HCT116 (cell line): Measurements from ENCODE around the gene PTPRR. TPM values are rescaled to one million over a fixed set of nuclear protein-coding genes. Genes with fewer than 3 reads are reported as not detected.

ENCODE experiments used
- ATAC-seq: fragments of 200-7000 bp; cut with Tn5 transposase; 2 replicates; pipeline ENCODE4 v1.9.1; 2020; ENCODE audit warnings: mild to moderate bottlenecking, moderate library complexity
- BruUV-seq: library from RNA; stranded (reverse); fragments of 400-500 nt; replicated peaks from 2 replicates; lab custom pipeline; 2021; lab: Mats Ljungman, UMichigan
- CTCF ChIA-PET: fragments of 300-600 bp; sonication (Branson Sonifier 250); formaldehyde crosslinking; loops from one replicate; lab custom pipeline; 2021; ENCODE audit warnings: antibody characterized with exemption; lab: Charles Lee
- POLR2A ChIA-PET: fragments of 300-600, 350-600 bp; sonication (Branson Sonifier 250); formaldehyde crosslinking; loops from one replicate; lab custom pipeline; 2021; ENCODE audit warnings: antibody characterized with exemption; lab: Charles Lee
- RAD21 ChIA-PET, 2 experiments: fragments of 300-600 bp; sonication (Branson Sonifier 250); formaldehyde crosslinking; loops; one replicate each; lab custom pipeline; 2023; ENCODE audit warnings: low total read pairs in 2 of 2; ENCODE audit not compliant: uncharacterized antibody in 2 of 2, unreplicated experiment in 2 of 2, low non-redundant PET in 1 of 2; lab: Charles Lee
- DNase-seq: peaks from one replicate; pipeline ENCODE4 v3.0.0-alpha.2; 2010; ENCODE audit warnings: low read depth, low spot score
- H2AFZ ChIP-seq: fragments of 200-600 bp; shearing (Covaris generic), sonication (generic); 2 replicates; pipeline ENCODE4 v1.6.1; 2017; ENCODE audit warnings: low read depth, mixed run types, mixed read lengths, antibody characterized with exemption, low read length; ENCODE audit not compliant: poor library complexity, severe bottlenecking
- H3K27ac ChIP-seq: 2 replicates; pipeline ENCODE4 v1.5.1; 2012; ENCODE audit warnings: low read depth, low read length
- H3K27me3 ChIP-seq: fragments of 200-600 bp; sonication (generic); 2 replicates; pipeline ENCODE4 v1.6.1; 2016; ENCODE audit warnings: mixed run types, low read length, mixed read lengths; ENCODE audit not compliant: insufficient read depth
- H3K36me3 ChIP-seq, 2 experiments: fragments of 200-500 bp in 1 of 2; fragments of 200-600 bp in 1 of 2; sonication (Bioruptor generic) in 1 of 2; sonication (generic) in 1 of 2; 2 replicates each; pipeline versions ENCODE4 v1.5.1 to v1.6.1; 2014 to 2016; ENCODE audit warnings: low read length in 2 of 2, inconsistent platforms in 1 of 2, mixed read lengths in 1 of 2, mixed run types in 1 of 2; ENCODE audit not compliant: insufficient read depth in 2 of 2, control insufficient read depth in 1 of 2
- H3K4me1 ChIP-seq, 2 experiments: fragments of 200-600 bp in 1 of 2; sonication (generic) in 1 of 2; 2 replicates each; pipeline versions ENCODE4 v1.5.1 to v1.6.1; 2012 to 2017; ENCODE audit warnings: low read length in 2 of 2, inconsistent platforms in 1 of 2, mild to moderate bottlenecking in 1 of 2, mixed read lengths in 1 of 2, mixed run types in 1 of 2, moderate library complexity in 1 of 2; ENCODE audit not compliant: insufficient read depth in 2 of 2, control insufficient read depth in 1 of 2
- H3K4me2 ChIP-seq: fragments of 200-600 bp; sonication (generic); 2 replicates; pipeline ENCODE4 v1.6.1; 2017; ENCODE audit warnings: mixed run types, low read length, mixed read lengths
- H3K4me3 ChIP-seq, 2 experiments: fragments of 200-600 bp in 1 of 2; sonication (generic) in 1 of 2; replicated peaks in 1 of 2; 2 replicates each; pipeline ENCODE4 v1.5.1; 2011 to 2016; ENCODE audit warnings: low read length in 2 of 2, control low read depth in 1 of 2, low read depth in 1 of 2, mild to moderate bottlenecking in 1 of 2, mixed read lengths in 1 of 2, mixed run types in 1 of 2
- H3K79me2 ChIP-seq: fragments of 200-600 bp; sonication (generic); 2 replicates; pipeline ENCODE4 v1.6.1; 2017; ENCODE audit warnings: mild to moderate bottlenecking, mixed run types, low read length, moderate library complexity, mixed read lengths; ENCODE audit not compliant: insufficient read depth
- H3K9ac ChIP-seq: fragments of 200-600 bp; sonication (generic); 2 replicates; pipeline ENCODE4 v1.6.1; 2016; ENCODE audit warnings: low read length, mixed read lengths
- H3K9me2 ChIP-seq: fragments of 200-600 bp; sonication (generic), shearing (Covaris generic); 2 replicates; pipeline ENCODE4 v1.6.1; 2017; ENCODE audit warnings: mixed run types, mild to moderate bottlenecking, moderate library complexity; ENCODE audit not compliant: insufficient read depth
- H3K9me3 ChIP-seq, 2 experiments: fragments of 200-500 bp in 1 of 2; fragments of 200-600 bp in 1 of 2; sonication (Bioruptor generic) in 1 of 2; sonication (generic) in 1 of 2; 2 replicates each; pipeline ENCODE4 v1.6.1; 2014 to 2017; ENCODE audit warnings: low read length in 2 of 2, mixed read lengths in 2 of 2, inconsistent platforms in 1 of 2, low read depth in 1 of 2, mild to moderate bottlenecking in 1 of 2, mixed run types in 1 of 2, moderate library complexity in 1 of 2; ENCODE audit not compliant: control insufficient read depth in 1 of 2, insufficient read depth in 1 of 2
- H4K20me1 ChIP-seq: fragments of 200-600 bp; sonication (generic), shearing (Covaris generic); 2 replicates; pipeline ENCODE4 v1.6.1; 2017; ENCODE audit warnings: mixed run types, mild to moderate bottlenecking, moderate library complexity; ENCODE audit not compliant: insufficient read depth
- CBX3 ChIP-seq: IDR thresholded peaks from 2 replicates; pipeline ENCODE4 v1.6.1; 2012; ENCODE audit warnings: low read depth
- CEBPB ChIP-seq: IDR thresholded peaks from 2 replicates; pipeline ENCODE4 v1.6.1; 2012; ENCODE audit warnings: low read depth
- EGR1 ChIP-seq: IDR thresholded peaks from 2 replicates; pipeline ENCODE4 v1.6.1; 2012; ENCODE audit warnings: low read depth
- EZH2 ChIP-seq: fragments of 200-600 bp; sonication (generic); IDR thresholded peaks from 2 replicates; pipeline ENCODE4 v1.6.1; 2017; ENCODE audit warnings: antibody characterized with exemption, mixed run types
- FOSL1 ChIP-seq: IDR thresholded peaks from 2 replicates; pipeline ENCODE4 v1.6.1; 2012; ENCODE audit warnings: low read depth
- MAX ChIP-seq: IDR thresholded peaks from 2 replicates; pipeline ENCODE4 v1.6.1; 2012
- POLR2AphosphoS5 ChIP-seq: IDR thresholded peaks from 2 replicates; pipeline ENCODE4 v1.6.1; 2011; ENCODE audit warnings: mild to moderate bottlenecking, low read depth, low read length, moderate library complexity
- RAD21 ChIP-seq: IDR thresholded peaks from 2 replicates; pipeline ENCODE4 v1.6.1; 2012; ENCODE audit warnings: low read depth, mild to moderate bottlenecking
- REST ChIP-seq: IDR thresholded peaks from 2 replicates; pipeline ENCODE4 v1.6.1; 2012; ENCODE audit warnings: low read depth
- SIN3A ChIP-seq: IDR thresholded peaks from 2 replicates; pipeline ENCODE4 v1.6.1; 2012; ENCODE audit warnings: low read depth
- SRF ChIP-seq: IDR thresholded peaks from 2 replicates; pipeline ENCODE4 v1.6.1; 2012; ENCODE audit warnings: low read depth
- YY1 ChIP-seq: IDR thresholded peaks from 2 replicates; pipeline ENCODE4 v1.6.1; 2011; ENCODE audit warnings: low read length, low read depth, moderate library complexity, mild to moderate bottlenecking; ENCODE audit not compliant: insufficient replicate concordance; ENCODE audit errors: extremely low read depth
- ZFX ChIP-seq: fragments of 450-650 bp; IDR thresholded peaks from 2 replicates; pipeline ENCODE4 v1.6.1; 2017
- intact Hi-C: fragments of 100-400 bp; cut with micrococcal nuclease; formaldehyde crosslinking; loops from 2 replicates; pipeline ENCODE4 v1.10.0; 2022
- total RNA-seq: library from RNA; stranded (reverse); gene quantifications from one replicate; pipeline ENCODE4 v1.2.1, GENCODE V29; 2021; ENCODE audit not compliant: unreplicated experiment

Gene PTPRR
- total RNA-seq, 1 experiment from 2014 or later: 0.27 TPM

DNA sequence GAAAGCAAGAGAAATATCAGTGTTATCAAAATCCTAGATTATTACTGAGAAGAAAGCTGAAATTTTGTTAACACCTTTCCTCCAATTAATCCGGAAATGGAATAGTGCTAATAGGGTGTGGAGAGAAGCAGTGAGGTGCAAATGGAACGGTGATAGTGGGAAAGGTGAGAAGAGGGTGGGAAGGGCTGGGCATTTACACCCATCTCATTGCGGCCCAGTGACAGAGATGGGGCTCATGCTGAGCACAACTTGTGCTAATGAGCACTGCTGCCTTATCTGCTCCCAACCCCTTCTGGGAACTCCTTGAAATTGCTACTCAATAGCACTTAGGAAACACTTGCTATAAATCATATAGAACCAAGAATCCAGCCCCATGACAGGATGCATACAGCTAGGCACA, 94.4 kb downstream of the PTPRR start:
- no TSS peak for BruUV-seq
- Histone ChIP-seq H3K36me3 (no peaks in the 10 kb centered on the region), H3K27ac (no peak overlapping the region), H3K9me3 (no peaks in the 10 kb centered on the region), H3K79me2 (no peaks in the 10 kb centered on the region), H3K4me2 (no peak overlapping the region), H4K20me1 (no peaks in the 10 kb centered on the region), H3K9ac (no peak overlapping the region)
- POLR2A ChIA-PET: no interaction called here
- CTCF ChIA-PET: no interaction called here
- ATAC-seq: no peak
- RAD21 ChIA-PET: no interaction called here
- TF ChIP-seq MAX (no peak), CBX3 (no peak), FOSL1 (no peak), SRF (no peak)
- TF ChIP-seq, all 23 proteins: peak for 0
- no peak for DNase-seq
- Histone ChIP-seq H3K9me2 (no peaks in the 10 kb centered on the region), H3K4me3 (no peak overlapping the region), H3K27me3 (no peaks in the 10 kb centered on the region), H3K4me1 (peaks cover under 1 to 4% of the 10 kb centered on the region in 2 experiments; a peak in 3 of 4 replicates), H2AFZ (no peak overlapping the region)
- intact Hi-C loops: no loop called here

GRCh38 chr12:70824511-70824910, 96.0 kb downstream of the PTPRR start:
- Histone ChIP-seq H3K4me1 (no peaks in the 10 kb centered on the region), H3K4me2 (no peak overlapping the region), H3K36me3 (no peaks in the 10 kb centered on the region), H3K4me3 (no peak overlapping the region), H3K27me3 (no peaks in the 10 kb centered on the region), H2AFZ (no peak overlapping the region), H3K9me2 (no peaks in the 10 kb centered on the region), H3K79me2 (no peaks in the 10 kb centered on the region), H3K9ac (no peak overlapping the region), H3K9me3 (no peaks in the 10 kb centered on the region), H4K20me1 (no peaks in the 10 kb centered on the region), H3K27ac (no peak overlapping the region)
- BruUV-seq: no TSS peak
- no peak for DNase-seq
- ChIA-PET POLR2A (no interaction called here), CTCF (no interaction called here), RAD21 (no interaction called here)
- intact Hi-C loops: no loop called here
- TF ChIP-seq REST (no peak), CEBPB (no peak), RAD21 (no peak), YY1 (no peak), POLR2AphosphoS5 (no peak), FOSL1 (no peak), SIN3A (no peak), SRF (no peak), ZFX (no peak), MAX (no peak), EZH2 (no peak), EGR1 (no peak)
- no peak for ATAC-seq
